ENCODE measurements around the gene PABPN1L.
"Not testable (repeated sequence)": the region's sequence is repeated elsewhere in the genome, so short reads cannot be mapped to it uniquely, and the experiment has no call there.

The PABPN1L gene

GRCh38 chr16:88827727-88828126 is 38.7 kb downstream of the PABPN1L start:
- DNase-seq (ENCODE audit: low read depth), result no peak

GRCh38 chr16:88826070-88826840 is 40.2 kb downstream of the PABPN1L start:
- DNase-seq (ENCODE audit: low read depth), result no peak

GRCh38 chr16:88825146-88825545 is 41.3 kb downstream of the PABPN1L start:
- DNase-seq (ENCODE audit: low read depth), result no peak

DNA sequence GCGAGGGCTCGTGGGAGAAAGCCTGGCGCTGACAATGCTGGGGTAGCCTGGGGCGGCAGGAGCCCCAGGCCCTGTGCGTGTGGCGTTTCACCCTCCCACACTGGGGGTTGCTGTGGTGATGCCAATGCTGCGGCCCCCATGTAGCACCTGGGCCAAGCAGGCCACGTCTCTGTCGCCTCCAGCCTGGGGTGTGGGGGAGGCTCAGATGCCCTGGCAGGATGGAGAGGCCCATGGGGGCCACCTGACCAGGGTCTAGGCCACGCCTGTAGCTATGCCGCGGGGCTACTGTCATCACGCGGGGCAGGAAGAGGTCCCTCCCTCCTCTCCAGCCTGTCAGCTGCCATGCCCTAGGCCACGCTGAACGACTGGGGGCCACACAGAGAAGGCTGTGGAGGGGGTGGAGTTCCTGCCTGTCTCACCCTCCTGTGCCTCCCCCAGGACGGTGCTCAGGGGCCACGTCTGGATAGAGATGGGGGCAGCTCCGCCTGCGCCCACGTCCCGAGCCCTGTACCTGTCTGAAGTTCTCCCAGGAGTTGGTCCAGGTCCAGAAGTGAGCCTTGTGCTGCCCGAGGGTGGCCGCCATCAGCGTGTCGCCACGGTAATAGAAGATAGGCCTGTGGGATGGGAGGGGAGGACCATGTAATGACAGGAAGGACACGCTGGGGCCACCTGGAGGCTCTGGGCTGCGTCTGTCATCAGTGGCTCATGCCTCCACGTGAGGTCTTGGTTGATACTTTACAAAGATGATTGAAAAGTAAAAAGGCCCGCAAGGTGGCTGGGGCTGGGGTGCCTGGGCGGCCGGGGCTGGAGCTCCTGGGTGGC is 42.0 kb downstream of the PABPN1L start:
- DNase-seq (ENCODE audit: low read depth), result no peak

- not testable (repeated sequence) for DNase-seq (ENCODE audit: low read depth)
Observed at GRCh38 chr16:88823646-88824045, 42.8 kb downstream of the PABPN1L start.

DNA sequence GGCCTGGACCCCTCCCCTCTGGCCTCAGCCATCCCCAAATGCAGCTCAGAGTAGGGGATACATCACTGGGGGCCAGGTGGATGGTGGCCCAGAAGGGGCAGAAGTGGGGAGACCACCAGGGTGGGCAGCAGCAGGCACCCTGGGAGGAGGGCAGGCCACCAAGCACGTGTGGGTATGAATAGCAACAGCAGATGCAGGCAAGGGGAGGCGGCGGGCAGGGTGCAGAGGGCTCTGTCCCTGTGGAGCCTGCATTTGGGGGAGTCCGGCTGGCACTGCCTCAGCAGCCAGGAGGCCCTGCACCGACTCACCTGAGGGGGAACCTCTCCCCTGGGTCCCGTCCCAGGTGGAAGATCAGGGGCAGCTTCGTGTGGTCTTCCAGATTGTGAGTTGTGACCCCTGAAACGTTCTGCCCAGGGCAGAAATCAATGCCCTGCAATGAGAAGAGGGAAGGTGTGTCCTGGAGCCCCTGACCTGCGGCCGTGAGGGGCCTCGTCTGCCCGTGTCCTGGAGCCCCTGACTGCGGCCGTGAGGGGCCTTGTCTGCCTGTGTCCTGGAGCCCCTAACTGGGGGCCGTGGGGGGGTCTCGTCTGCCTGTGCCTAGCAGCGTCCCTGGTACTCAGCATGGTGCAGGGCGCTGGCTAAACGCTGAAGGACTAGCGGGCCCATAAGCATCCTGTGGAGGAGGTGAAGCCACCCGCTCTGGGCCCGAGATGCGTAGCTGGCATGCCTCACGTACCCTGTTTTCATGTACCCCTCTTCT is 44.0 kb downstream of the PABPN1L start:
- DNase-seq (ENCODE audit: low read depth), result no peak

- no peak for DNase-seq (ENCODE audit: low read depth)
Observed at GRCh38 chr16:88821168-88821850, 45.2 kb downstream of the PABPN1L start.

GRCh38 chr16:88820385-88821025 is 46.0 kb downstream of the PABPN1L start:
- DNase-seq (ENCODE audit: low read depth), result no peak

DNA sequence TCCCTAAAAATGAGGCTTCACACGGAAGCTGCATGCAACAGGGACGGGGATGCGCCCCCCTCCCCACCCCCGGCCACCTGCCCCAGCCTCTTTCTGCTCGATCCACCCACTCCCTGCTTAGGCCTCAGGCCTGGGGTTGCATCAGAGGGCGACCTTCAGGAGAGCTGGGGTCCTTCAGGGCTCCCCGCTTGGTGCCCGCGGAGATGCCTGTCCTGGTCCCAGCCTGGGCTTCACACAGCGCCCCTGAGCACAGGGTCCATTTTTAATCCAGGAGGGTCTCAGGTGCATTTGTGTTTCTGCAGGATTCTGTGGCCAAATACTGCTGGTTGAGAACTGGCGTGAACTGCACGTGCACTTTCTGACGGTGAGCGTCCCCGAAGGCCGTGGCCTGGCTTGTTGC is 47.3 kb downstream of the PABPN1L start:
- DNase-seq (ENCODE audit: low read depth), result no peak

GRCh38 chr16:88818575-88818874 is 47.9 kb downstream of the PABPN1L start:
- DNase-seq (ENCODE audit: low read depth), result no peak

- no peak for DNase-seq (ENCODE audit: low read depth)
Observed at GRCh38 chr16:88817785-88818574, 48.5 kb downstream of the PABPN1L start.

DNA sequence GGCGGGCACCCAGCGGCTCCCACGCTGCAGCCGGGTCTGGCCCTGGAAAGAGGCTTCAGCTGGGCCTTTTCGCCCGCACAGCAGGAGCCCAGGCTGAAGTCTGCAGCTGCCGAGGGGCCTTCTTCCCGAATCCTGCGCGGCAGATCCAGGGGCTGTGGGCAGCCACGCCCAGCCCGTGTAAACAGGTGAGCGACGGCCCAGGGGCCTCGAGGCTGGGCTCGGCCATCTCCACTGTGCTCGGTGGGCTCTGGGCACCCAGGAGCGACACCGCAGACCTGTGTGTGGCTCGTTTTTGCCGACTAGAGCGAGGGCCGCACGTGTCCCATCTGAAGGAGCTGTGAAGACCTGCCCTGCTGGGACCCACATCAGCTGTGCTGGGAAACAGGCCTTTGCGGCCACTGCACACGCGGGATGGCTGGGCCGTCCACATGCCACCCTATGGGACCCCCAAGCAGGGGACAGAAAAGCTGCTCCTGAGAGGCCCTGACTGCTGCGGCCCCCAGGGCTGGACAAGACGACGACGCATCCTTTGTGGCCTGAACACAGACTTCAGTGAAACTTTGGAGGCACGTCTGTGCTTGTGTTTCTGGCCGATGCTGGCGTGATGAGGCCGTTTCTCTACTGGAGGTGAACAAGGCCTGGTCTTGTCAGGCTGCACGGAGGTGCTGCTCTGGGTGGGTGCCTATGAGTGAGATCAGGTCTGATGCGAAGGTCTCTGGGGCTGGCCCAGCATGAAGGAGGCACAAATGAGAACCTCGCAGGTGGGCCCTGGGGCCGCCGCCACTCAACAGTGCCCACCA is 49.5 kb downstream of the PABPN1L start:
- no peak for DNase-seq (ENCODE audit: low read depth)

- no peak for DNase-seq (ENCODE audit: low read depth)
Observed at GRCh38 chr16:88815901-88816589, 50.4 kb downstream of the PABPN1L start.

DNA sequence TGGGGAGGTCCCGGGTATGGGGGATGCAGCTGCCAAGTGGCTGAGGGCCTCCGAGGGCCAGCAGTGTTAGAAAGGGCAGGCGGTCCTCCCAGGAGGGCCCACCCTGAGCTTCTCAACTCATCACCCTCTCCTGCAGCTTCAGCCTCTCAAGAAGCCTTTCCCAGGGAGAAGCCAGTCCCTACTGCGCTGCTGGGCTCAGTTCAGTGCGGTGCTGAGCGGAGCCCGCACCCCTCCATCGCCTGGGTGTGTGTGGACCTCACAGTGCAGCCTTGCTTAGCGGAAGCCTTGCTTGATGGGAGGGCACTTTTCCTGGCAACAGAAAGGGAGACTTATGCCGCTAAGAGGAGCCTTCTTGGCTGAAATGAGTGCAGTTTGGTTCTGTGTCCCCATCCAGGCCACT is 51.2 kb downstream of the PABPN1L start:
- DNase-seq (ENCODE audit: low read depth), result no peak

GRCh38 chr16:88814144-88814502 is 52.3 kb downstream of the PABPN1L start:
- DNase-seq (ENCODE audit: low read depth), result no peak

Measured in activated gamma-delta T cell treated with anti-CD3 and anti-CD28 coated beads, Interleukin-2, amount 50 U/mL, for 16 hours (primary cell).